ENCODE measurements around the gene KLHL8.

- TF ChIP-seq CTCF (IDR thresholded peaks at IDR 0.05) = no peak
- no peak for TF ChIP-seq POLR2A (IDR thresholded peaks at IDR 0.05)
These were observed 48.0 kb upstream of the KLHL8 start for GRCh38 chr4:87268411-87268810.
